ENCODE data around the gene CROCC2.

The CROCC2 gene

GRCh38 chr2:240946654-240947053 is 40.5 kb downstream of the CROCC2 start:
- no peak for DNase-seq

GRCh38 chr2:240947176-240947575 is 41.0 kb downstream of the CROCC2 start:
- DNase-seq: no peak

GRCh38 chr2:240947607-240948006 is 41.5 kb downstream of the CROCC2 start:
- no peak for DNase-seq

- DNase-seq: no peak
Measured at GRCh38 chr2:240948086-240948485, 42.0 kb downstream of the CROCC2 start.

- no peak for DNase-seq
Measured at GRCh38 chr2:240948905-240949790, 43.0 kb downstream of the CROCC2 start.

GRCh38 chr2:240949791-240950705 is 43.9 kb downstream of the CROCC2 start:
- DNase-seq: no peak

- no peak for DNase-seq
Measured at GRCh38 chr2:240951045-240951594, 45.0 kb downstream of the CROCC2 start.

GRCh38 chr2:240952496-240953246 is 46.5 kb downstream of the CROCC2 start:
- no peak for DNase-seq

GRCh38 chr2:240953426-240954410 is 47.6 kb downstream of the CROCC2 start:
- DNase-seq: no peak

GRCh38 chr2:240954436-240955305 is 48.5 kb downstream of the CROCC2 start:
- DNase-seq: no peak

GRCh38 chr2:240955306-240956170 is 49.4 kb downstream of the CROCC2 start:
- DNase-seq: no peak

GRCh38 chr2:240956171-240956934 is 50.2 kb downstream of the CROCC2 start:
- DNase-seq: no peak

- DNase-seq: no peak
Measured at GRCh38 chr2:240956935-240957655, 51.0 kb downstream of the CROCC2 start.

GRCh38 chr2:240957656-240958365 is 51.7 kb downstream of the CROCC2 start:
- DNase-seq: no peak

GRCh38 chr2:240958366-240959213 is 52.5 kb downstream of the CROCC2 start:
- DNase-seq: no peak

Data from NCI-H187 (cell line).